HG03196 (cell line): ENCODE measurements around the gene NOTUM.

Source experiments
- ATAC-seq: cut with Tn5 transposase; IDR thresholded peaks from one replicate; pipeline ENCODE4 v1.9.1; 2021; ENCODE audit not compliant: unreplicated experiment

Gene NOTUM

GRCh38 chr17:81924557-81925532 lies 36.1 kb downstream of the NOTUM start:
- no peak for ATAC-seq

- ATAC-seq = no peak
Observed at GRCh38 chr17:81923302-81924260, 37.4 kb downstream of the NOTUM start.

- no peak for ATAC-seq
Observed at GRCh38 chr17:81922566-81923301, 38.3 kb downstream of the NOTUM start.

GRCh38 chr17:81921996-81922565 lies 38.9 kb downstream of the NOTUM start:
- ATAC-seq = no peak

- ATAC-seq = no peak
Observed at GRCh38 chr17:81921537-81921862, 39.5 kb downstream of the NOTUM start.

GRCh38 chr17:81920612-81921536 lies 40.1 kb downstream of the NOTUM start:
- ATAC-seq = no peak

GRCh38 chr17:81918832-81919545 lies 42.0 kb downstream of the NOTUM start:
- ATAC-seq = no peak

- ATAC-seq = peak; percentile 7
Observed at GRCh38 chr17:81918333-81918669, 42.7 kb downstream of the NOTUM start.

GRCh38 chr17:81917565-81918332 lies 43.2 kb downstream of the NOTUM start, which contains the start of gene SIRT7:
Gene SIRT7, minus strand, starts transcription at chr17:81918176. Its CDS starts 45 bp downstream, at chr17:81918131.
- ATAC-seq = peak; percentile 57

GRCh38 chr17:81916234-81917001 lies 44.6 kb downstream of the NOTUM start:
- ATAC-seq = no peak

GRCh38 chr17:81915331-81915730 lies 45.7 kb downstream of the NOTUM start:
- no peak for ATAC-seq

GRCh38 chr17:81914103-81914850 lies 46.7 kb downstream of the NOTUM start:
- no peak for ATAC-seq

- no peak for ATAC-seq
Observed at GRCh38 chr17:81913394-81914102, 47.4 kb downstream of the NOTUM start.

- ATAC-seq = no peak
Observed at GRCh38 chr17:81912441-81913309, 48.3 kb downstream of the NOTUM start.

GRCh38 chr17:81911969-81912368 lies 49.0 kb downstream of the NOTUM start:
- ATAC-seq = no peak
